ENCODE measurements around the gene TRAP1. TPM values are rescaled to one million over a fixed set of nuclear protein-coding genes. Genes with fewer than 3 reads are reported as not detected.

The TRAP1 gene
- total RNA-seq, 4 donors from 2014 or later, result 40.1 to 89.7 (median 47.7) TPM

- TF ChIP-seq CTCF (IDR thresholded peaks at IDR 0.05; ENCODE audit: low read depth), result no peak
These were observed 21.5 kb downstream of the TRAP1 start for GRCh38 chr16:3695610-3696369.

DNA sequence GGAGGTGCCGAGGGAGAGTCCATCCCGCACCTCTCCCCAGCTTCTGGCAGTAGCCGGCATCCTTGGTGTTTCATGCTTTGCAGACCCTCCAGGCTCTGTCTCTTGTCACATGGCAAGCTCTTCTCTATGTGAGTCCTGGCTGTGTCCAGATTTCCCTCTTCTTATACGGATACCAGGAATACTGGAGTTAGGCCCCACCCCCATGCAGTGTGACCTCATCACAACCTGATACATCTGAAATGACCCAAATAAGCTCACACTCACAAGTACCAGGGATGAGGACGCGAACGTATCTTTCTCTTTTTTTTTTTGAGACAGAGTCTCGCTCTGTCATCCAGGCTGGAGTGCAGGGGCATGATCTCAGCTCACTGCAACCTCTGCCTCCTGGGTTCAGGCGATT is 23.3 kb downstream of the TRAP1 start:
- no peak for TF ChIP-seq CTCF (IDR thresholded peaks at IDR 0.05; ENCODE audit: low read depth)

DNA sequence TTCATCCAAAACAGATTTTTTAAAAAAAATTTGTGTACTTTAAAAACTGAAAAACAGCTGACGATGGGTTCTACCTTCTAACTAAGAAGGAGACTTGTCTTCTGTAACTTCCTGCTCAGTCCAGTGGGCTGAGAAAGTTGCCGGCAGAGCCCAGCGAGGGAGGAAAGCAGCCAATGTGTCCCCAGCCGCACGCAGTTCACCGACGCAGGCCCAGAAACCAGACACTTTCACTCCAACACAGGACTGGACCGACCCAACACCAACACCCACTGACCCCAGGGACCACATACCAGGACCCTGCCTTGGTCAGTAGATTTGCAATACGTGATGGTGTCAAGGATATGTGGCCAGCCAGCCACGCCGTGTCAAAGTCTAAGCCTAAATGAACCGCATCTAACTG is 25.6 kb downstream of the TRAP1 start:
- no peak for TF ChIP-seq CTCF (IDR thresholded peaks at IDR 0.05; ENCODE audit: low read depth)

- TF ChIP-seq CTCF (IDR thresholded peaks at IDR 0.05; ENCODE audit: low read depth), result no peak
These were observed 26.2 kb downstream of the TRAP1 start for GRCh38 chr16:3690980-3691720.

- no peak for TF ChIP-seq CTCF (IDR thresholded peaks at IDR 0.05; ENCODE audit: low read depth)
These were observed 26.8 kb downstream of the TRAP1 start for GRCh38 chr16:3690470-3690928.

GRCh38 chr16:3689731-3690130 is 27.6 kb downstream of the TRAP1 start:
- no peak for TF ChIP-seq CTCF (IDR thresholded peaks at IDR 0.05; ENCODE audit: low read depth)

DNA sequence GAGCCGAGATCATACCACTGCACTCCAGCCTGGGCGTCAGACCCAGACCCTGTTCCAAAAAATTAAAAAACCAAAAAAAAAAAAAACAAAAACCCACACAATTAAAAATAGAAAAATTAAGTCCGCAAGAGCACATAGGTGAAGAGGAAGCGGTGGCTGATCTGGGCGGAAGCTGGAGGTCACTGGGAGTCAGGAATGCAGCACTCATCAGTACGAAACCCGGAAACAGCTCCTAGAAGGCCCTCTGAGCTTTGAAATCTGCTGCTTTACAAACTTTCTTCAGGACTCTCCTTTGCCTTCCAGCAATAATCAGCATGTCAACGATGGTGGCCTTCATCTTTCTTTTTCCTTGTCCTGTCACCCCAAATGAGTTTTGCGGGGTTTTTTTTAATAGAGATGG is 29.5 kb downstream of the TRAP1 start:
- no peak for TF ChIP-seq CTCF (IDR thresholded peaks at IDR 0.05; ENCODE audit: low read depth)
